K562 (cell line): ENCODE data around the gene EEFSEC. TPM values are rescaled to one million over a fixed set of nuclear protein-coding genes. Genes with fewer than 3 reads are reported as not detected.

ENCODE experiments used
- BRD4 ChIP-seq: fragments of 200-600 bp; sonication (generic); IDR thresholded peaks from 2 replicates; pipeline ENCODE4 v1.6.1; 2017; ENCODE audit warnings: inconsistent platforms
- C11orf30 ChIP-seq: fragments of 450-650 bp; IDR thresholded peaks from 2 replicates; pipeline ENCODE4 v1.6.1; 2016; ENCODE audit warnings: low read depth, mild to moderate bottlenecking
- CREB3 ChIP-seq: fragments of 450-650 bp; conservative IDR thresholded peaks from 2 replicates; pipeline ENCODE4 v1.6.1; 2016; ENCODE audit warnings: missing genetic modification characterization, low read depth, mild to moderate bottlenecking, missing compliant biosample characterization, moderate library complexity
- DMBX1 ChIP-seq: fragments of 250-450 bp; sonication (Bioruptor Pico); IDR thresholded peaks from 2 replicates; pipeline ENCODE4 v1.8.0; 2022; ENCODE audit warnings: inconsistent platforms, mild to moderate bottlenecking, moderate library complexity, borderline replicate concordance
- E2F6 ChIP-seq, 2 experiments: IDR thresholded peaks; 2 replicates each; pipeline ENCODE4 v1.6.1; 2011; ENCODE audit warnings: borderline replicate concordance in 1 of 2, control low read depth in 1 of 2, low read depth in 1 of 2, low read length in 1 of 2, mild to moderate bottlenecking in 1 of 2, mixed read lengths in 1 of 2, moderate library complexity in 1 of 2; ENCODE audit not compliant: insufficient read depth in 1 of 2, insufficient read length in 1 of 2, poor library complexity in 1 of 2, severe bottlenecking in 1 of 2; ENCODE audit errors: extremely low read depth in 1 of 2
- LARP7 ChIP-seq: fragments of 450-650 bp; IDR thresholded peaks from 2 replicates; pipeline ENCODE4 v1.6.1; 2016
- MECOM ChIP-seq: fragments of 250-450 bp; sonication (Bioruptor Pico); IDR thresholded peaks from 2 replicates; pipeline ENCODE4 v1.8.0; 2022; ENCODE audit warnings: inconsistent platforms
- MTA3 ChIP-seq: fragments of 450-650 bp; formaldehyde crosslinking; IDR thresholded peaks from 2 replicates; pipeline ENCODE4 v1.6.1; 2017; ENCODE audit warnings: mild to moderate bottlenecking, borderline replicate concordance
- NELFE ChIP-seq: IDR thresholded peaks from 2 replicates; pipeline ENCODE4 v1.6.1; 2011; ENCODE audit warnings: mild to moderate bottlenecking; ENCODE audit not compliant: insufficient read depth, insufficient read length
- NR3C1 ChIP-seq: sonication (generic); formaldehyde crosslinking; IDR thresholded peaks from 2 replicates; pipeline ENCODE4 v1.8.1; 2022; ENCODE audit warnings: missing genetic modification reagents
- PCBP1 ChIP-seq: fragments of 200-400 bp; formaldehyde crosslinking; IDR thresholded peaks from 2 replicates; pipeline ENCODE4 v1.6.1; 2018; ENCODE audit warnings: mild to moderate bottlenecking, low read depth, low read length; ENCODE audit not compliant: poor library complexity, severe bottlenecking
- PREB ChIP-seq: sonication (generic); formaldehyde crosslinking; IDR thresholded peaks from 2 replicates; pipeline ENCODE4 v1.8.1; 2023; ENCODE audit warnings: mild to moderate bottlenecking, missing genetic modification reagents
- SP1 ChIP-seq: sonication (generic); formaldehyde crosslinking; IDR thresholded peaks from 2 replicates; pipeline ENCODE4 v1.8.1; 2022; ENCODE audit warnings: mild to moderate bottlenecking, missing genetic modification reagents
- XRCC3 ChIP-seq: fragments of 450-650 bp; IDR thresholded peaks from 2 replicates; pipeline ENCODE4 v1.6.1; 2017; ENCODE audit warnings: mild to moderate bottlenecking, moderate library complexity
- ZNF263 ChIP-seq: sonication (generic); formaldehyde crosslinking; IDR thresholded peaks from 2 replicates; pipeline ENCODE4 v1.8.0; 2022; ENCODE audit warnings: mild to moderate bottlenecking, missing genetic modification reagents, borderline replicate concordance
- ZNF3 ChIP-seq: fragments of 250-450 bp; sonication (Bioruptor Pico); IDR thresholded peaks from 2 replicates; pipeline ENCODE4 v1.5.0; 2021; ENCODE audit warnings: mild to moderate bottlenecking, moderate library complexity
- polyA plus RNA-seq, 8 experiments: library from polyadenylated mRNA; depleted of rRNA in 4 of 8; stranded (reverse) in 5 of 8; unstranded in 3 of 8; fragments of >200 nt; fragmentation: Nextera tagmentation in 2 of 8; fragmentation: Illumina TruSeq in 1 of 8; extraction: Ambion mirVana in 2 of 8; extraction: Trizol in 1 of 8; gene quantifications; 2 replicates each; pipeline versions ENCODE4 v1.2.1 to v1.2.3, GENCODE V29; 2011 to 2014; ENCODE audit warnings: inconsistent platforms in 1 of 8, missing spikeins in 1 of 8
- total RNA-seq, 7 experiments: library from RNA; depleted of rRNA in 6 of 7; stranded (reverse); fragments of >200 nt in 6 of 7; fragmentation: Illumina TruSeq in 2 of 7; extraction: Trizol in 2 of 7; gene quantifications; 2 replicates each; pipeline versions ENCODE4 v1.2.1 to v1.2.3, GENCODE V29; 2011 to 2021; ENCODE audit warnings: low replicate concordance in 1 of 7
- TF ChIP-seq, protein P1 (sequence below): fragments of 450-650 bp; formaldehyde crosslinking; IDR thresholded peaks from 2 replicates; pipeline ENCODE4 v1.4.0; 2022; ENCODE audit warnings: mild to moderate bottlenecking, moderate library complexity
- TF ChIP-seq, protein P2 (sequence below), 2 experiments: fragments of 250-450 bp in 1 of 2; fragments of 450-650 bp in 1 of 2; sonication (Bioruptor Pico) in 1 of 2; IDR thresholded peaks; 2 replicates each; pipeline versions ENCODE4 v1.6.1 to v1.8.0; 2016 to 2021; ENCODE audit warnings: mild to moderate bottlenecking in 2 of 2, moderate library complexity in 2 of 2, missing compliant biosample characterization in 1 of 2, missing genetic modification characterization in 1 of 2
- TF ChIP-seq, protein P3 (sequence below): fragments of 450-650 bp; IDR thresholded peaks from 2 replicates; pipeline ENCODE4 v1.6.1; 2016; ENCODE audit warnings: mild to moderate bottlenecking

Gene EEFSEC
- total and polyA plus RNA-seq, 9 of the 15 experiments (the other 6 are each of a cell fraction or from before 2014, with no cell fraction given), result 0.35 to 11.8 (median 7.7) TPM

DNA sequence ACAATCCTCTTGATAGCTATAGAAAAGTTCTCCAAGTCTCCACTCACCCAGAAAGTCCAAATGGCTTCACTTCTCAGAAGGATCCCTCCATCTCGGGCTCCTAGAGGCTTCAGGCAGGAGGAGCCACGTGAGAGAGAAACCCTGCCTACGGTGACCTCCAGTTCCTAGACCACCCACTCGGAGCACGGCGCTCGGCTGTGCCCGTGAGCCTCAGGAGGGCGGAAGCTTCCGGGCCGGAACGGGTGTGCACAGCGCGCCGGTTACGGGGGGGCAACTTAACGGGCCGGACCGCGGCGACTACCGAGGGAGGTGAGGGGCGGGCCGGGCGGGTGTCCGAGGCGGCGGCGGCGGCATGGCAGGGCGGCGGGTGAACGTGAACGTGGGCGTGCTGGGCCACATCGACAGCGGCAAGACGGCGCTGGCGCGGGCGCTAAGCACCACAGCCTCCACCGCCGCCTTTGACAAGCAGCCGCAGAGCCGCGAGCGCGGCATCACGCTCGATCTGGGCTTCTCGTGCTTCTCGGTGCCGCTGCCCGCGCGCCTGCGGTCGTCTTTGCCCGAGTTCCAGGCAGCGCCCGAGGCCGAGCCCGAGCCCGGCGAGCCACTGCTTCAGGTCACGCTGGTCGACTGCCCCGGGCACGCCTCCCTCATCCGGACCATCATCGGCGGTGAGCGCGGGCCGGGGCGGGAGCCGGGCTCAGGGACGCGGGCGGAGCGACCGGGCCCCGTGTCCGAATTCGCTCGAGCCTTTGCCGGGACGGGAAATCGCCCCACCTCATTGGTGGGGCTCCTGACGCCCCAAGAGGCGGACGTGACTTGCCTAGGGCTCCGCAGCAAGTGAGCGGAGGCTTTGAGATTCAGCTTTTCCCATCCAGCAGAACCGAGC, at the start of gene EEFSEC (continued):
- TF ChIP-seq SP1 (CRISPR knock-in tag) (peak; percentile 88), LARP7 (no peak), E2F6 (IDR thresholded peaks at IDR 0.05; ENCODE audit: borderline replicate concordance in 1 of 2, extremely low read depth in 1 of 2, insufficient read depth in 1 of 2, insufficient read length in 1 of 2, low read depth in 1 of 2, low read length in 1 of 2, poor library complexity in 1 of 2, severe bottlenecking in 1 of 2) (peak; percentile 47 to 79), C11orf30 (peak; percentile 84), NR3C1 (0 out of 2 replicates have a peak, but pooled peaks have one; percentile 64), MTA3 (peak; percentile 69), PREB (CRISPR knock-in tag) (no peak), ZNF3 (CRISPR knock-in tag) (no peak), PCBP1 (peak; percentile 38), NELFE (no peak), BRD4 (no peak), CREB3 (no peak), MECOM (CRISPR knock-in tag) (no peak), XRCC3 (no peak), ZNF263 (CRISPR knock-in tag) (peak; percentile 43; the same call in 1 of the 2 replicates), DMBX1 (CRISPR knock-in tag) (no peak)
- TF ChIP-seq, protein P1, sequence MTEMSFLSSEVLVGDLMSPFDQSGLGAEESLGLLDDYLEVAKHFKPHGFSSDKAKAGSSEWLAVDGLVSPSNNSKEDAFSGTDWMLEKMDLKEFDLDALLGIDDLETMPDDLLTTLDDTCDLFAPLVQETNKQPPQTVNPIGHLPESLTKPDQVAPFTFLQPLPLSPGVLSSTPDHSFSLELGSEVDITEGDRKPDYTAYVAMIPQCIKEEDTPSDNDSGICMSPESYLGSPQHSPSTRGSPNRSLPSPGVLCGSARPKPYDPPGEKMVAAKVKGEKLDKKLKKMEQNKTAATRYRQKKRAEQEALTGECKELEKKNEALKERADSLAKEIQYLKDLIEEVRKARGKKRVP (CRISPR knock-in tag), result no peak
- TF ChIP-seq, protein P2, sequence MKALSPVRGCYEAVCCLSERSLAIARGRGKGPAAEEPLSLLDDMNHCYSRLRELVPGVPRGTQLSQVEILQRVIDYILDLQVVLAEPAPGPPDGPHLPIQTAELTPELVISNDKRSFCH (CRISPR knock-in tag; IDR thresholded peaks at IDR 0.05), result no peak
- TF ChIP-seq, protein P2 (tag; IDR thresholded peaks at IDR 0.05), result no peak
- TF ChIP-seq, protein P3, sequence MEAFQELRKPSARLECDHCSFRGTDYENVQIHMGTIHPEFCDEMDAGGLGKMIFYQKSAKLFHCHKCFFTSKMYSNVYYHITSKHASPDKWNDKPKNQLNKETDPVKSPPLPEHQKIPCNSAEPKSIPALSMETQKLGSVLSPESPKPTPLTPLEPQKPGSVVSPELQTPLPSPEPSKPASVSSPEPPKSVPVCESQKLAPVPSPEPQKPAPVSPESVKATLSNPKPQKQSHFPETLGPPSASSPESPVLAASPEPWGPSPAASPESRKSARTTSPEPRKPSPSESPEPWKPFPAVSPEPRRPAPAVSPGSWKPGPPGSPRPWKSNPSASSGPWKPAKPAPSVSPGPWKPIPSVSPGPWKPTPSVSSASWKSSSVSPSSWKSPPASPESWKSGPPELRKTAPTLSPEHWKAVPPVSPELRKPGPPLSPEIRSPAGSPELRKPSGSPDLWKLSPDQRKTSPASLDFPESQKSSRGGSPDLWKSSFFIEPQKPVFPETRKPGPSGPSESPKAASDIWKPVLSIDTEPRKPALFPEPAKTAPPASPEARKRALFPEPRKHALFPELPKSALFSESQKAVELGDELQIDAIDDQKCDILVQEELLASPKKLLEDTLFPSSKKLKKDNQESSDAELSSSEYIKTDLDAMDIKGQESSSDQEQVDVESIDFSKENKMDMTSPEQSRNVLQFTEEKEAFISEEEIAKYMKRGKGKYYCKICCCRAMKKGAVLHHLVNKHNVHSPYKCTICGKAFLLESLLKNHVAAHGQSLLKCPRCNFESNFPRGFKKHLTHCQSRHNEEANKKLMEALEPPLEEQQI, result peak; percentile 68; the same call in 1 of the 2 replicates
